GM19455 (cell line): Measurements from ENCODE around the gene BAZ2B.

ENCODE experiments used
- ATAC-seq: cut with Tn5 transposase; IDR thresholded peaks from one replicate; pipeline ENCODE4 v1.9.1; 2021; ENCODE audit not compliant: unreplicated experiment

BAZ2B gene

GRCh38 chr2:159573846-159574606 is 42.3 kb downstream of the BAZ2B start:
- ATAC-seq: no peak

- no peak for ATAC-seq
These were observed 43.1 kb downstream of the BAZ2B start for GRCh38 chr2:159573294-159573693.

GRCh38 chr2:159572459-159572858 is 43.9 kb downstream of the BAZ2B start:
- no peak for ATAC-seq

GRCh38 chr2:159571540-159572260 is 44.6 kb downstream of the BAZ2B start:
- ATAC-seq: no peak

- ATAC-seq: no peak
These were observed 52.3 kb downstream of the BAZ2B start for GRCh38 chr2:159564081-159564480.

GRCh38 chr2:159562248-159562647 is 54.1 kb downstream of the BAZ2B start:
- ATAC-seq: no peak

GRCh38 chr2:159561786-159562185 is 54.6 kb downstream of the BAZ2B start:
- no peak for ATAC-seq

GRCh38 chr2:159561242-159561641 is 55.1 kb downstream of the BAZ2B start:
- ATAC-seq: no peak

GRCh38 chr2:159559034-159559433 is 57.3 kb downstream of the BAZ2B start:
- ATAC-seq: no peak

GRCh38 chr2:159558479-159558878 is 57.9 kb downstream of the BAZ2B start:
- no peak for ATAC-seq

GRCh38 chr2:159557437-159558034 is 58.8 kb downstream of the BAZ2B start:
- no peak for ATAC-seq

GRCh38 chr2:159555651-159556392 is 60.5 kb downstream of the BAZ2B start:
- no peak for ATAC-seq

GRCh38 chr2:159553727-159554126 is 62.6 kb downstream of the BAZ2B start:
- ATAC-seq: no peak

GRCh38 chr2:159551806-159552205 is 64.5 kb downstream of the BAZ2B start:
- no peak for ATAC-seq

- no peak for ATAC-seq
These were observed 66.1 kb downstream of the BAZ2B start for GRCh38 chr2:159550231-159550630.

GRCh38 chr2:159549234-159549633 is 67.1 kb downstream of the BAZ2B start:
- ATAC-seq: no peak

GRCh38 chr2:159546716-159547430 is 69.5 kb downstream of the BAZ2B start:
- ATAC-seq: no peak

GRCh38 chr2:159546039-159546438 is 70.3 kb downstream of the BAZ2B start:
- no peak for ATAC-seq

- ATAC-seq: no peak
These were observed 71.3 kb downstream of the BAZ2B start for GRCh38 chr2:159545085-159545484.

- ATAC-seq: no peak
These were observed 74.2 kb downstream of the BAZ2B start for GRCh38 chr2:159542101-159542500.

GRCh38 chr2:159539701-159540100 is 76.6 kb downstream of the BAZ2B start:
- no peak for ATAC-seq
